ENCODE results near the gene GLB1L2. TPM values are rescaled to one million over a fixed set of nuclear protein-coding genes. Genes with fewer than 3 reads are reported as not detected.

The GLB1L2 gene
- total and polyA plus RNA-seq, 8 donors, result 4.1 to 11.9 (median 5.1) TPM

- no peak overlapping the region for H3K27ac ChIP-seq
- H3K27me3 ChIP-seq, result peaks cover 0 to 22% of the 10 kb centered on the region in 2 donors
- no peaks in the 10 kb centered on the region for H3K4me1 ChIP-seq
- ATAC-seq (no peak), DNase-seq (no peak)
- TF ChIP-seq CTCF (IDR thresholded peaks at IDR 0.05), result no peak
- no peaks in the 10 kb centered on the region for H3K36me3 ChIP-seq
- no peaks in the 10 kb centered on the region for H3K9me3 ChIP-seq
- no peak overlapping the region for H3K4me3 ChIP-seq
- intact Hi-C loops (cut with DNase I), result no loop called here
These were observed 6.9 kb downstream of the GLB1L2 start for GRCh38 chr11:134338654-134339053.

- TF ChIP-seq CTCF (IDR thresholded peaks at IDR 0.05), result no peak
- DNase-seq (no peak), ATAC-seq (no peak)
- no peaks in the 10 kb centered on the region for H3K4me1 ChIP-seq
- no peaks in the 10 kb centered on the region for H3K36me3 ChIP-seq
- H3K27ac ChIP-seq, result no peak overlapping the region
- peaks cover 0 to 12% of the 10 kb centered on the region in 2 donors for H3K27me3 ChIP-seq
- H3K4me3 ChIP-seq, result no peak overlapping the region
- intact Hi-C loops (cut with DNase I), result no loop called here
- no peaks in the 10 kb centered on the region for H3K9me3 ChIP-seq
These were observed 8.0 kb downstream of the GLB1L2 start for GRCh38 chr11:134339756-134340155.

- Histone ChIP-seq H3K27me3 (peaks cover 0 to 12% of the 10 kb centered on the region in 2 donors), H3K9me3 (no peaks in the 10 kb centered on the region), H3K36me3 (no peaks in the 10 kb centered on the region), H3K27ac (no peak overlapping the region), H3K4me1 (no peaks in the 10 kb centered on the region), H3K4me3 (no peak overlapping the region)
- intact Hi-C loops (cut with DNase I), result no loop called here
- TF ChIP-seq CTCF (IDR thresholded peaks at IDR 0.05), result no peak
- DNase-seq (no peak), ATAC-seq (no peak)
These were observed 8.7 kb downstream of the GLB1L2 start for GRCh38 chr11:134340354-134340964.

GRCh38 chr11:134341805-134342571 lies 10.2 kb downstream of the GLB1L2 start:
- TF ChIP-seq CTCF (IDR thresholded peaks at IDR 0.05), result no peak
- intact Hi-C loops (cut with DNase I), result no loop called here
- no peak for ATAC-seq
- no peak for DNase-seq
- H3K9me3 ChIP-seq, result no peaks in the 10 kb centered on the region
- peaks cover 0 to 12% of the 10 kb centered on the region in 2 donors for H3K27me3 ChIP-seq
- H3K4me1 ChIP-seq, result no peaks in the 10 kb centered on the region
- no peak overlapping the region for H3K4me3 ChIP-seq
- H3K36me3 ChIP-seq, result no peaks in the 10 kb centered on the region
- H3K27ac ChIP-seq, result no peak overlapping the region

GRCh38 chr11:134342572-134343340 lies 11.0 kb downstream of the GLB1L2 start:
- intact Hi-C loops (cut with DNase I), result no loop called here
- H3K27me3 ChIP-seq, result peaks cover 0 to 12% of the 10 kb centered on the region in 2 donors
- H3K4me3 ChIP-seq, result no peak overlapping the region
- H3K27ac ChIP-seq, result no peak overlapping the region
- ATAC-seq (no peak), DNase-seq (no peak)
- no peaks in the 10 kb centered on the region for H3K9me3 ChIP-seq
- H3K4me1 ChIP-seq, result no peaks in the 10 kb centered on the region
- no peak for TF ChIP-seq CTCF (IDR thresholded peaks at IDR 0.05)
- no peaks in the 10 kb centered on the region for H3K36me3 ChIP-seq
